ENCODE results near the gene MYH3. TPM values are rescaled to one million over a fixed set of nuclear protein-coding genes. Genes with fewer than 3 reads are reported as not detected.

The MYH3 gene
- total RNA-seq, 1 experiment from 2014 or later, result 2.9 TPM

- Histone ChIP-seq H3K4ac (ENCODE audit: low read depth, low read length) (no peak overlapping the region), H3K23me2 (ENCODE audit: insufficient read length, low read depth, low read length, poor library complexity, severe bottlenecking) (no peaks in the 10 kb centered on the region)
Measured at GRCh38 chr17:10621397-10621796, 35.7 kb downstream of the MYH3 start.

More at GRCh38 chr17:10621397-10621796, 35.7 kb downstream of the MYH3 start:
- no peak overlapping the region for H3K18ac ChIP-seq (ENCODE audit: insufficient read length, low read depth, low read length)
- no peak overlapping the region for H2BK5ac ChIP-seq (ENCODE audit: insufficient read length, low read length)
- H4K8ac ChIP-seq (replicated peaks; ENCODE audit: insufficient read length, low read depth, low read length), result no peak overlapping the region
- no CpG with 5 or more reads among the region's 6 CpGs for WGBS (ENCODE audit: extremely low coverage, insufficient read length, low lambda C conversion rate)
- H2BK12ac ChIP-seq (ENCODE audit: insufficient read length, low read depth, low read length), result no peak overlapping the region
- H3K27ac ChIP-seq (ENCODE audit: insufficient read length, low read depth, low read length), result no peak overlapping the region
- no peaks in the 10 kb centered on the region for H3K79me1 ChIP-seq (ENCODE audit: insufficient read depth, low read depth, low read length, poor library complexity, severe bottlenecking)
- H2BK120ac ChIP-seq (ENCODE audit: low read depth, low read length, poor library complexity, severe bottlenecking), result no peak overlapping the region
- no peaks in the 10 kb centered on the region for H3K27me3 ChIP-seq (ENCODE audit: insufficient read depth, low read length)
- no peaks in the 10 kb centered on the region; a peak in 1 of 7 replicates for H3K36me3 Mint-ChIP-seq (ENCODE audit: insufficient read depth in 1 of 3, low read depth in 3 of 3)
- no peaks in the 10 kb centered on the region for H3K4me1 ChIP-seq (ENCODE audit: insufficient read depth, low read length)
- no peak overlapping the region for H2BK20ac ChIP-seq (ENCODE audit: low read depth, low read length, poor library complexity, severe bottlenecking)
- H3K56ac ChIP-seq (ENCODE audit: insufficient read length, low read depth, low read length), result no peak overlapping the region
- no peak overlapping the region for H4K5ac ChIP-seq (ENCODE audit: insufficient read length, low read depth, low read length)
- H3K79me2 ChIP-seq (ENCODE audit: insufficient read depth, low read length), result no peaks in the 10 kb centered on the region
- no peaks in the 10 kb centered on the region for H3K9me3 ChIP-seq (ENCODE audit: control insufficient read depth, low read depth, low read length)
- H3K9me3 Mint-ChIP-seq, result no peaks in the 10 kb centered on the region; a peak in 1 of 5 replicates
- H2AFZ ChIP-seq (ENCODE audit: low read length), result no peak overlapping the region
- H3T11ph ChIP-seq (ENCODE audit: low read length), result no peak overlapping the region
- no peak overlapping the region for H3K23ac ChIP-seq (ENCODE audit: insufficient read length, low read depth, low read length)
- no peaks in the 10 kb centered on the region; the same call in 1 of the 2 replicates for H3K27me3 Mint-ChIP-seq (ENCODE audit: low read depth)
- H2BK15ac ChIP-seq (ENCODE audit: low read depth, low read length), result no peak overlapping the region
- peaks cover 5 to 7% of the 10 kb centered on the region in 2 experiments for H3K4me1 Mint-ChIP-seq
- no peaks in the 10 kb centered on the region for H4K20me1 ChIP-seq (ENCODE audit: control insufficient read depth, insufficient read depth, insufficient read length)
- no peak overlapping the region for H3K4me2 ChIP-seq (ENCODE audit: insufficient read depth, insufficient read length, low read length)
- H3K14ac ChIP-seq (ENCODE audit: insufficient read depth, low read length), result no peak overlapping the region
- no peak for TF ChIP-seq CTCF (conservative IDR thresholded peaks at IDR 0.05)
- no peak overlapping the region for H4K91ac ChIP-seq (ENCODE audit: insufficient read length, low read depth, low read length)
- no peak for DNase-seq
- H3K4me3 Mint-ChIP-seq, result no peak overlapping the region
- no peak overlapping the region for H2AK5ac ChIP-seq (ENCODE audit: insufficient read length, low read length)
- no peak overlapping the region for H3K9ac ChIP-seq (ENCODE audit: extremely low read depth, insufficient read length, low read length)
- H3K27ac Mint-ChIP-seq, result no peak overlapping the region

Data from H9 (cell line).